Cortex of kidney (tissue), 1 donor: ENCODE data around the gene OSBPL2.

Experiments used
- DNase-seq: peaks from one replicate; lab custom pipeline; 2025; lab: John Stamatoyannopoulos, UW

The OSBPL2 gene

GRCh38 chr20:62237801-62238568 lies at the start of gene OSBPL2:
TSS of gene OSBPL2 (plus strand) at chr20:62238521. CDS start at chr20:62256185, 17,664 bp downstream.
- no peak for DNase-seq

GRCh38 chr20:62190639-62191411 lies 47.5 kb upstream of the OSBPL2 start:
- DNase-seq, result no peak

- DNase-seq, result no peak
Measured at GRCh38 chr20:62191781-62192559, 46.4 kb upstream of the OSBPL2 start.

GRCh38 chr20:62192635-62193034 lies 45.7 kb upstream of the OSBPL2 start:
- DNase-seq, result no peak

GRCh38 chr20:62193079-62194025 lies 45.0 kb upstream of the OSBPL2 start:
- no peak for DNase-seq

- DNase-seq, result no peak
Measured at GRCh38 chr20:62195075-62195405, 43.3 kb upstream of the OSBPL2 start.

- DNase-seq, result no peak
Measured at GRCh38 chr20:62195736-62196135, 42.6 kb upstream of the OSBPL2 start.

GRCh38 chr20:62196286-62196685 lies 42.0 kb upstream of the OSBPL2 start:
- DNase-seq, result no peak

- DNase-seq, result no peak
Measured at GRCh38 chr20:62197311-62197710, 41.0 kb upstream of the OSBPL2 start.

- no peak for DNase-seq
Measured at GRCh38 chr20:62197801-62198200, 40.5 kb upstream of the OSBPL2 start.

- DNase-seq, result no peak
Measured at GRCh38 chr20:62198496-62198895, 39.8 kb upstream of the OSBPL2 start.

- no peak for DNase-seq
Measured at GRCh38 chr20:62198931-62199330, 39.4 kb upstream of the OSBPL2 start.

GRCh38 chr20:62200491-62201172 lies 37.7 kb upstream of the OSBPL2 start:
- DNase-seq, result no peak

- no peak for DNase-seq
Measured at GRCh38 chr20:62201173-62202082, 36.9 kb upstream of the OSBPL2 start.

GRCh38 chr20:62202083-62202395 lies 36.3 kb upstream of the OSBPL2 start:
- DNase-seq, result no peak

GRCh38 chr20:62202676-62203377 lies 35.5 kb upstream of the OSBPL2 start:
- no peak for DNase-seq

GRCh38 chr20:62203378-62204030 lies 34.8 kb upstream of the OSBPL2 start:
- DNase-seq, result no peak

- DNase-seq, result no peak
Measured at GRCh38 chr20:62205618-62206387, 32.5 kb upstream of the OSBPL2 start.
